ENCODE measurements around the gene PPP1R13L.
"Not testable (repeated sequence)": the region's sequence is repeated elsewhere in the genome, so short reads cannot be mapped to it uniquely, and the experiment has no call there.

PPP1R13L gene

GRCh38 chr19:45348367-45349125 is 56.3 kb downstream of the PPP1R13L start:
- in situ Hi-C loops (cut with MboI; ENCODE audit: low sequenced_read_pairs), result no loop called here

GRCh38 chr19:45347570-45348366 is 57.1 kb downstream of the PPP1R13L start:
- in situ Hi-C loops (cut with MboI; ENCODE audit: low sequenced_read_pairs), result no loop called here

- in situ Hi-C loops (cut with MboI; ENCODE audit: low sequenced_read_pairs), result no loop called here
Observed at GRCh38 chr19:45346449-45346848, 58.4 kb downstream of the PPP1R13L start.

GRCh38 chr19:45345506-45345860 is 59.4 kb downstream of the PPP1R13L start:
- in situ Hi-C loops (cut with MboI; ENCODE audit: low sequenced_read_pairs), result no loop called here

- in situ Hi-C loops (cut with MboI; ENCODE audit: low sequenced_read_pairs), result no loop called here
Observed at GRCh38 chr19:45344621-45345505, 60.0 kb downstream of the PPP1R13L start.

GRCh38 chr19:45342911-45343310 is 62.0 kb downstream of the PPP1R13L start:
- in situ Hi-C loops (cut with MboI; ENCODE audit: low sequenced_read_pairs), result no loop called here

- in situ Hi-C loops (cut with MboI; ENCODE audit: low sequenced_read_pairs), result no loop called here
Observed at GRCh38 chr19:45340899-45341453, 63.9 kb downstream of the PPP1R13L start.

GRCh38 chr19:45340232-45340898 is 64.5 kb downstream of the PPP1R13L start, which contains the start of gene KLC3:
Gene KLC3 (plus strand): TSS chr19:45340750. CDS start chr19:45345542, 4,792 bp downstream.
- in situ Hi-C loops (cut with MboI; ENCODE audit: low sequenced_read_pairs), result no loop called here

GRCh38 chr19:45339629-45340028 is 65.2 kb downstream of the PPP1R13L start:
- in situ Hi-C loops (cut with MboI; ENCODE audit: low sequenced_read_pairs), result no loop called here

- in situ Hi-C loops (cut with MboI; ENCODE audit: low sequenced_read_pairs), result no loop called here
Observed at GRCh38 chr19:45336696-45337251, 68.1 kb downstream of the PPP1R13L start.

- in situ Hi-C loops (cut with MboI; ENCODE audit: low sequenced_read_pairs), result not testable (repeated sequence)
Observed at GRCh38 chr19:45334881-45335280, 70.0 kb downstream of the PPP1R13L start.

GRCh38 chr19:45333609-45334303 is 71.1 kb downstream of the PPP1R13L start:
- in situ Hi-C loops (cut with MboI; ENCODE audit: low sequenced_read_pairs), result no loop called here

GRCh38 chr19:45331411-45331810 is 73.5 kb downstream of the PPP1R13L start:
- in situ Hi-C loops (cut with MboI; ENCODE audit: low sequenced_read_pairs), result no loop called here
